HEK293 (cell line): ENCODE data around the gene MAP6.

Source experiments
- GLI4 ChIP-seq: fragments of 450-650 bp; formaldehyde crosslinking; IDR thresholded peaks from 2 replicates; pipeline ENCODE4 v1.5.1; 2016; ENCODE audit warnings: missing biosample characterization, missing genetic modification characterization
- HOXA7 ChIP-seq: sonication (generic); formaldehyde crosslinking; IDR thresholded peaks from 2 replicates; pipeline ENCODE4 v1.8.1; 2022; ENCODE audit warnings: missing genetic modification reagents, borderline replicate concordance
- MEIS1 ChIP-seq: sonication (generic); formaldehyde crosslinking; IDR thresholded peaks from 2 replicates; pipeline ENCODE4 v1.8.1; 2022; ENCODE audit warnings: missing genetic modification reagents, mild to moderate bottlenecking, borderline replicate concordance
- YY1 ChIP-seq: fragments of 450-650 bp; formaldehyde crosslinking; IDR thresholded peaks from 2 replicates; pipeline ENCODE4 v1.5.1; 2018; ENCODE audit warnings: missing biosample characterization, missing genetic modification characterization
- ZBTB11 ChIP-seq: fragments of 450-650 bp; formaldehyde crosslinking; conservative IDR thresholded peaks from 2 replicates; pipeline ENCODE4 v1.5.1; 2016; ENCODE audit warnings: low read depth, missing biosample characterization, missing genetic modification characterization
- ZNF19 ChIP-seq: fragments of 450-650 bp; formaldehyde crosslinking; IDR thresholded peaks from 2 replicates; pipeline ENCODE4; 2016; ENCODE audit warnings: missing biosample characterization, missing genetic modification characterization, low read depth
- ZNF214 ChIP-seq: fragments of 450-650 bp; formaldehyde crosslinking; IDR thresholded peaks from 2 replicates; pipeline ENCODE4 v1.5.1; 2017; ENCODE audit warnings: missing biosample characterization, mild to moderate bottlenecking, missing genetic modification characterization, borderline replicate concordance
- ZNF341 ChIP-seq: fragments of 450-650 bp; formaldehyde crosslinking; IDR thresholded peaks from 2 replicates; pipeline ENCODE4; 2016; ENCODE audit warnings: low read depth, missing biosample characterization, missing genetic modification characterization
- ZNF394 ChIP-seq: fragments of 450-650 bp; formaldehyde crosslinking; IDR thresholded peaks from 2 replicates; pipeline ENCODE4 v1.5.1; 2016; ENCODE audit warnings: missing biosample characterization, missing genetic modification characterization, mild to moderate bottlenecking, moderate library complexity, borderline replicate concordance
- ZNF473 ChIP-seq: fragments of 450-650 bp; formaldehyde crosslinking; IDR thresholded peaks from 2 replicates; pipeline ENCODE4 v1.5.1; 2017; ENCODE audit warnings: missing biosample characterization, missing genetic modification characterization
- TF ChIP-seq, protein P1 (sequence below): fragments of 450-650 bp; formaldehyde crosslinking; IDR thresholded peaks from 2 replicates; pipeline ENCODE4 v1.5.1; 2016; ENCODE audit warnings: missing biosample characterization, missing genetic modification characterization
- TF ChIP-seq, protein P2 (sequence below): fragments of 450-650 bp; formaldehyde crosslinking; IDR thresholded peaks from 2 replicates; pipeline ENCODE4 v1.5.1; 2016; ENCODE audit warnings: missing biosample characterization, missing genetic modification characterization, borderline replicate concordance
- TF ChIP-seq, protein P3 (sequence below): fragments of 450-650 bp; formaldehyde crosslinking; IDR thresholded peaks from 2 replicates; pipeline ENCODE4 v1.5.1; 2017; ENCODE audit warnings: missing biosample characterization, mild to moderate bottlenecking, missing genetic modification characterization, moderate library complexity

- TF ChIP-seq, protein P1, sequence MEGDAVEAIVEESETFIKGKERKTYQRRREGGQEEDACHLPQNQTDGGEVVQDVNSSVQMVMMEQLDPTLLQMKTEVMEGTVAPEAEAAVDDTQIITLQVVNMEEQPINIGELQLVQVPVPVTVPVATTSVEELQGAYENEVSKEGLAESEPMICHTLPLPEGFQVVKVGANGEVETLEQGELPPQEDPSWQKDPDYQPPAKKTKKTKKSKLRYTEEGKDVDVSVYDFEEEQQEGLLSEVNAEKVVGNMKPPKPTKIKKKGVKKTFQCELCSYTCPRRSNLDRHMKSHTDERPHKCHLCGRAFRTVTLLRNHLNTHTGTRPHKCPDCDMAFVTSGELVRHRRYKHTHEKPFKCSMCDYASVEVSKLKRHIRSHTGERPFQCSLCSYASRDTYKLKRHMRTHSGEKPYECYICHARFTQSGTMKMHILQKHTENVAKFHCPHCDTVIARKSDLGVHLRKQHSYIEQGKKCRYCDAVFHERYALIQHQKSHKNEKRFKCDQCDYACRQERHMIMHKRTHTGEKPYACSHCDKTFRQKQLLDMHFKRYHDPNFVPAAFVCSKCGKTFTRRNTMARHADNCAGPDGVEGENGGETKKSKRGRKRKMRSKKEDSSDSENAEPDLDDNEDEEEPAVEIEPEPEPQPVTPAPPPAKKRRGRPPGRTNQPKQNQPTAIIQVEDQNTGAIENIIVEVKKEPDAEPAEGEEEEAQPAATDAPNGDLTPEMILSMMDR: no peak
- TF ChIP-seq, protein P2, sequence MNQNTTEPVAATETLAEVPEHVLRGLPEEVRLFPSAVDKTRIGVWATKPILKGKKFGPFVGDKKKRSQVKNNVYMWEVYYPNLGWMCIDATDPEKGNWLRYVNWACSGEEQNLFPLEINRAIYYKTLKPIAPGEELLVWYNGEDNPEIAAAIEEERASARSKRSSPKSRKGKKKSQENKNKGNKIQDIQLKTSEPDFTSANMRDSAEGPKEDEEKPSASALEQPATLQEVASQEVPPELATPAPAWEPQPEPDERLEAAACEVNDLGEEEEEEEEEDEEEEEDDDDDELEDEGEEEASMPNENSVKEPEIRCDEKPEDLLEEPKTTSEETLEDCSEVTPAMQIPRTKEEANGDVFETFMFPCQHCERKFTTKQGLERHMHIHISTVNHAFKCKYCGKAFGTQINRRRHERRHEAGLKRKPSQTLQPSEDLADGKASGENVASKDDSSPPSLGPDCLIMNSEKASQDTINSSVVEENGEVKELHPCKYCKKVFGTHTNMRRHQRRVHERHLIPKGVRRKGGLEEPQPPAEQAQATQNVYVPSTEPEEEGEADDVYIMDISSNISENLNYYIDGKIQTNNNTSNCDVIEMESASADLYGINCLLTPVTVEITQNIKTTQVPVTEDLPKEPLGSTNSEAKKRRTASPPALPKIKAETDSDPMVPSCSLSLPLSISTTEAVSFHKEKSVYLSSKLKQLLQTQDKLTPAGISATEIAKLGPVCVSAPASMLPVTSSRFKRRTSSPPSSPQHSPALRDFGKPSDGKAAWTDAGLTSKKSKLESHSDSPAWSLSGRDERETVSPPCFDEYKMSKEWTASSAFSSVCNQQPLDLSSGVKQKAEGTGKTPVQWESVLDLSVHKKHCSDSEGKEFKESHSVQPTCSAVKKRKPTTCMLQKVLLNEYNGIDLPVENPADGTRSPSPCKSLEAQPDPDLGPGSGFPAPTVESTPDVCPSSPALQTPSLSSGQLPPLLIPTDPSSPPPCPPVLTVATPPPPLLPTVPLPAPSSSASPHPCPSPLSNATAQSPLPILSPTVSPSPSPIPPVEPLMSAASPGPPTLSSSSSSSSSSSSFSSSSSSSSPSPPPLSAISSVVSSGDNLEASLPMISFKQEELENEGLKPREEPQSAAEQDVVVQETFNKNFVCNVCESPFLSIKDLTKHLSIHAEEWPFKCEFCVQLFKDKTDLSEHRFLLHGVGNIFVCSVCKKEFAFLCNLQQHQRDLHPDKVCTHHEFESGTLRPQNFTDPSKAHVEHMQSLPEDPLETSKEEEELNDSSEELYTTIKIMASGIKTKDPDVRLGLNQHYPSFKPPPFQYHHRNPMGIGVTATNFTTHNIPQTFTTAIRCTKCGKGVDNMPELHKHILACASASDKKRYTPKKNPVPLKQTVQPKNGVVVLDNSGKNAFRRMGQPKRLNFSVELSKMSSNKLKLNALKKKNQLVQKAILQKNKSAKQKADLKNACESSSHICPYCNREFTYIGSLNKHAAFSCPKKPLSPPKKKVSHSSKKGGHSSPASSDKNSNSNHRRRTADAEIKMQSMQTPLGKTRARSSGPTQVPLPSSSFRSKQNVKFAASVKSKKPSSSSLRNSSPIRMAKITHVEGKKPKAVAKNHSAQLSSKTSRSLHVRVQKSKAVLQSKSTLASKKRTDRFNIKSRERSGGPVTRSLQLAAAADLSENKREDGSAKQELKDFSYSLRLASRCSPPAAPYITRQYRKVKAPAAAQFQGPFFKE (tag by site-specific recombination): no peak
- TF ChIP-seq HOXA7 (no peak), MEIS1 (CRISPR knock-in tag) (no peak), ZNF341 (tag by site-specific recombination) (no peak), ZNF473 (no peak), ZBTB11 (tag by site-specific recombination) (no peak), ZNF19 (no peak), YY1 (tag by site-specific recombination) (no peak), ZNF394 (no peak), GLI4 (tag by site-specific recombination) (no peak), ZNF214 (tag by site-specific recombination) (no peak)
- TF ChIP-seq, protein P3, sequence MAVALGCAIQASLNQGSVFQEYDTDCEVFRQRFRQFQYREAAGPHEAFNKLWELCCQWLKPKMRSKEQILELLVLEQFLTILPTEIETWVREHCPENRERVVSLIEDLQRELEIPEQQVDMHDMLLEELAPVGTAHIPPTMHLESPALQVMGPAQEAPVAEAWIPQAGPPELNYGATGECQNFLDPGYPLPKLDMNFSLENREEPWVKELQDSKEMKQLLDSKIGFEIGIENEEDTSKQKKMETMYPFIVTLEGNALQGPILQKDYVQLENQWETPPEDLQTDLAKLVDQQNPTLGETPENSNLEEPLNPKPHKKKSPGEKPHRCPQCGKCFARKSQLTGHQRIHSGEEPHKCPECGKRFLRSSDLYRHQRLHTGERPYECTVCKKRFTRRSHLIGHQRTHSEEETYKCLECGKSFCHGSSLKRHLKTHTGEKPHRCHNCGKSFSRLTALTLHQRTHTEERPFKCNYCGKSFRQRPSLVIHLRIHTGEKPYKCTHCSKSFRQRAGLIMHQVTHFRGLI (tag by site-specific recombination): no peak
Observed at GRCh38 chr11:75697906-75698581, 29.2 kb upstream of the MAP6 start.
